Measurements from ENCODE around the gene SHROOM4.

DNA sequence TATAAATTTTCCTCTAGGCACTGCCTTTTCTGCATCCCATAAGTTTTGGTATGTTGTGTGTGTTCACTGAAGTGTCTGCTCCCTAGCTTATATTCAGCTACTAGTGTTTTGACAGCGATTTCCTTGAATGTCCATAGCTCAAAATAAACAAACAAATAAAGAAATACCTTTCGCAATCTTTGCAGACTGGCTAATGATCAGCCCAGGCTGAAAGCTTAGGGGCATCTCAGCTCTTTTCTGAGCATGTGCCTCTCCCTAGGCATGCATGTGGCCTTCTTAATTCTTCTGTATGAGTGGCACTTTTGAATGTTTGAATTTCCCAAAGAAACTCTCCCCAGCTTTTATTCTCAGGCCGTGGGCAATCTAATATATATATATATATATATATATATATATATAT lies 44.6 kb upstream of the SHROOM4 start:
- TF ChIP-seq, protein P1, sequence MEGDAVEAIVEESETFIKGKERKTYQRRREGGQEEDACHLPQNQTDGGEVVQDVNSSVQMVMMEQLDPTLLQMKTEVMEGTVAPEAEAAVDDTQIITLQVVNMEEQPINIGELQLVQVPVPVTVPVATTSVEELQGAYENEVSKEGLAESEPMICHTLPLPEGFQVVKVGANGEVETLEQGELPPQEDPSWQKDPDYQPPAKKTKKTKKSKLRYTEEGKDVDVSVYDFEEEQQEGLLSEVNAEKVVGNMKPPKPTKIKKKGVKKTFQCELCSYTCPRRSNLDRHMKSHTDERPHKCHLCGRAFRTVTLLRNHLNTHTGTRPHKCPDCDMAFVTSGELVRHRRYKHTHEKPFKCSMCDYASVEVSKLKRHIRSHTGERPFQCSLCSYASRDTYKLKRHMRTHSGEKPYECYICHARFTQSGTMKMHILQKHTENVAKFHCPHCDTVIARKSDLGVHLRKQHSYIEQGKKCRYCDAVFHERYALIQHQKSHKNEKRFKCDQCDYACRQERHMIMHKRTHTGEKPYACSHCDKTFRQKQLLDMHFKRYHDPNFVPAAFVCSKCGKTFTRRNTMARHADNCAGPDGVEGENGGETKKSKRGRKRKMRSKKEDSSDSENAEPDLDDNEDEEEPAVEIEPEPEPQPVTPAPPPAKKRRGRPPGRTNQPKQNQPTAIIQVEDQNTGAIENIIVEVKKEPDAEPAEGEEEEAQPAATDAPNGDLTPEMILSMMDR (IDR thresholded peaks at IDR 0.05), result no peak
- TF ChIP-seq EZH2 (IDR thresholded peaks at IDR 0.05; ENCODE audit: borderline replicate concordance, insufficient read depth, low read depth, low read length, poor library complexity, severe bottlenecking), result no peak
